HG02970 (cell line): ENCODE measurements around the gene SSX1.
"Not testable (repeated sequence)": the region's sequence is repeated elsewhere in the genome, so short reads cannot be mapped to it uniquely, and the experiment has no call there.

Experiments
- ATAC-seq: cut with Tn5 transposase; IDR thresholded peaks from one replicate; pipeline ENCODE4 v1.9.1; 2021; ENCODE audit warnings: mild to moderate bottlenecking, moderate library complexity, moderate number of reproducible peaks; ENCODE audit not compliant: unreplicated experiment, low FRiP score

Gene SSX1

GRCh38 chrX:48255062-48255796 is at the start of gene SSX1:
TSS of gene SSX1 (plus strand) at chrX:48255392. CDS start at chrX:48257242, 1,850 bp downstream.
- ATAC-seq, result not testable (repeated sequence)

- not testable (repeated sequence) for ATAC-seq
These were observed 40.9 kb upstream of the SSX1 start for GRCh38 chrX:48214341-48214740.

- not testable (repeated sequence) for ATAC-seq
These were observed 31.0 kb upstream of the SSX1 start for GRCh38 chrX:48224196-48224595.

- not testable (repeated sequence) for ATAC-seq
These were observed 2.2 kb upstream of the SSX1 start for GRCh38 chrX:48252945-48253344.

GRCh38 chrX:48274365-48274764 is 19.2 kb downstream of the SSX1 start:
- ATAC-seq, result not testable (repeated sequence)

GRCh38 chrX:48278958-48279357 is 23.8 kb downstream of the SSX1 start:
- no peak for ATAC-seq

- not testable (repeated sequence) for ATAC-seq
These were observed 25.5 kb downstream of the SSX1 start for GRCh38 chrX:48280729-48281128.

- no peak for ATAC-seq
These were observed 51.0 kb downstream of the SSX1 start for GRCh38 chrX:48306175-48306574.

GRCh38 chrX:48313996-48314395 is 58.8 kb downstream of the SSX1 start:
- ATAC-seq, result not testable (repeated sequence)
